Fibroblast of villous mesenchyme (primary cell): Measurements from ENCODE around the gene USP32. TPM values are rescaled to one million over a fixed set of nuclear protein-coding genes. Genes with fewer than 3 reads are reported as not detected.
"Not testable (repeated sequence)": the region's sequence is repeated elsewhere in the genome, so short reads cannot be mapped to it uniquely, and the experiment has no call there.

Source experiments
- DNase-seq: peaks from one replicate; pipeline ENCODE4 v3.0.0-alpha.2; 2010; ENCODE audit warnings: low read depth
- H3K4me3 ChIP-seq: 2 replicates; pipeline ENCODE4 v1.5.1; 2011; ENCODE audit warnings: low read depth, mild to moderate bottlenecking, low read length
- total RNA-seq: library from RNA; depleted of rRNA; stranded (reverse); fragments of >200 nt; gene quantifications from 2 replicates; pipeline ENCODE4 v1.2.3, GENCODE V29; 2012
- TF ChIP-seq, protein P1 (sequence below): IDR thresholded peaks from 2 replicates; pipeline ENCODE4 v1.5.1; 2012; ENCODE audit warnings: low read depth, mild to moderate bottlenecking, low read length; ENCODE audit not compliant: insufficient read depth

Gene USP32
- total RNA-seq, 1 donor = 95.4 TPM

GRCh38 chr17:60348616-60349015 is 43.3 kb downstream of the USP32 start:
- TF ChIP-seq, protein P1, sequence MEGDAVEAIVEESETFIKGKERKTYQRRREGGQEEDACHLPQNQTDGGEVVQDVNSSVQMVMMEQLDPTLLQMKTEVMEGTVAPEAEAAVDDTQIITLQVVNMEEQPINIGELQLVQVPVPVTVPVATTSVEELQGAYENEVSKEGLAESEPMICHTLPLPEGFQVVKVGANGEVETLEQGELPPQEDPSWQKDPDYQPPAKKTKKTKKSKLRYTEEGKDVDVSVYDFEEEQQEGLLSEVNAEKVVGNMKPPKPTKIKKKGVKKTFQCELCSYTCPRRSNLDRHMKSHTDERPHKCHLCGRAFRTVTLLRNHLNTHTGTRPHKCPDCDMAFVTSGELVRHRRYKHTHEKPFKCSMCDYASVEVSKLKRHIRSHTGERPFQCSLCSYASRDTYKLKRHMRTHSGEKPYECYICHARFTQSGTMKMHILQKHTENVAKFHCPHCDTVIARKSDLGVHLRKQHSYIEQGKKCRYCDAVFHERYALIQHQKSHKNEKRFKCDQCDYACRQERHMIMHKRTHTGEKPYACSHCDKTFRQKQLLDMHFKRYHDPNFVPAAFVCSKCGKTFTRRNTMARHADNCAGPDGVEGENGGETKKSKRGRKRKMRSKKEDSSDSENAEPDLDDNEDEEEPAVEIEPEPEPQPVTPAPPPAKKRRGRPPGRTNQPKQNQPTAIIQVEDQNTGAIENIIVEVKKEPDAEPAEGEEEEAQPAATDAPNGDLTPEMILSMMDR = no peak
- no peak for DNase-seq
- H3K4me3 ChIP-seq = no peak overlapping the region

DNA sequence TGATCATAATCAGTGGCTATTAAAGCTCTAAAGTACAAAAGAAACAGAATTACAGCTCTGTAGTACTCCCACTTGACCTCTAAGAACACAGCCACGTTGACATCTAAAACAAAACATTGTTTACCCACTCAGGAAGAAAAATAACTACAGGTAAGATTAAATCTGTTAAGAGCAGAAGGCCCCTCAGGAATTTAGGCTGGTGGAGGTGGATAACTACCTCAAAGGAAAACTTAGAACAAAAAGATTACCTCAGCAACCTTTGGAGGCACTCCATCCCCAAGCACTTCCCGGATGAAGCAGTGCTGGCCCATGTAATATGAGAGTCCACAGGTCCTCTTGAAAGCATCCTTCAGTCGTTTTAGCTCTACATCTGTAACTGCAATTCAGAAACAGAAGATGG is 46.7 kb downstream of the USP32 start:
- TF ChIP-seq, protein P1 = no peak
- no peak for DNase-seq
- H3K4me3 ChIP-seq = no peak overlapping the region

- not testable (repeated sequence) for DNase-seq
These were observed 49.4 kb downstream of the USP32 start for GRCh38 chr17:60342492-60342891.

DNA sequence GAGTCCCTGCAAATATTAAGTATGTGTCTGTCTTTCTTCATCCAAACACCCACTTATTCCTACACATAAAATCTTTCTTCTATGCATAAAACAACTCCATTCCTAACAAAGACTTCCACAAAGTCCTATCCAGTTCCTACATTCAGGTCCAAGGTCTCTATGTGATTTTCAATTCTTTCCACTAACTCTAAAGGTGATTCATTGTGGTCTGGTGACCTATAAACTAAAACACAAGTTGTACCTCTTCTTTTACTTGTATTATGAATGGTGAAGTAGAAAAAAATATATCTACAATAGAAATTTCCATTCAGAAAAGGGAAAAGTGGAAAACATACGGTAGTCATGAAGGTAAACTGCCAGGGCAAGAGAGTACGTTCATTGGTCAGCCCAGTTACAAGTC is 56.6 kb downstream of the USP32 start:
- DNase-seq = no peak
- TF ChIP-seq, protein P1 = no peak
- H3K4me3 ChIP-seq = no peak overlapping the region

More at GRCh38 chr17:60342492-60342891, 49.4 kb downstream of the USP32 start:
- H3K4me3 ChIP-seq = not testable (repeated sequence)

- H3K4me3 ChIP-seq = no peak overlapping the region
- TF ChIP-seq, protein P1 = no peak
- no peak for DNase-seq
These were observed 58.3 kb downstream of the USP32 start for GRCh38 chr17:60333628-60334031.

GRCh38 chr17:60333072-60333471 is 58.9 kb downstream of the USP32 start:
- not testable (repeated sequence) for H3K4me3 ChIP-seq, DNase-seq

DNA sequence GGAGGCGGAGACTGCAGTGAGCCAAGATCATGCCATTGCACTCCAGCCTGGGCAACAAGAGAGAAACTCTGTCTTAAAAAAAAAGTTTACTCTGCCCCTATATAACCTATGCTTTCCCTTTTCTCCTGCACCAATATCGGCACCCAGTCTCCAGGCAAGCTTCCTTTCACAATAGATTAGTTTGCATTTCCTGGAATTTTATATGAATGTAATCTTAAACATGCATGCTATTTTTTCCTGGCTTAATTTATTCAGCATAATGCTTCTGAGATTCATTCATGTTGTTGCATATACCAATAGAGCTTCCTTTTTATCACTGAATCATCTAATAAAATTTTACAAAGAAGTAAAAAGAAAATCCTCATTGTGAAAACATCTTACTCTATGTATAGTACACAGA is 59.4 kb downstream of the USP32 start:
- TF ChIP-seq, protein P1 = no peak
- no peak for DNase-seq
- H3K4me3 ChIP-seq = no peak overlapping the region

DNA sequence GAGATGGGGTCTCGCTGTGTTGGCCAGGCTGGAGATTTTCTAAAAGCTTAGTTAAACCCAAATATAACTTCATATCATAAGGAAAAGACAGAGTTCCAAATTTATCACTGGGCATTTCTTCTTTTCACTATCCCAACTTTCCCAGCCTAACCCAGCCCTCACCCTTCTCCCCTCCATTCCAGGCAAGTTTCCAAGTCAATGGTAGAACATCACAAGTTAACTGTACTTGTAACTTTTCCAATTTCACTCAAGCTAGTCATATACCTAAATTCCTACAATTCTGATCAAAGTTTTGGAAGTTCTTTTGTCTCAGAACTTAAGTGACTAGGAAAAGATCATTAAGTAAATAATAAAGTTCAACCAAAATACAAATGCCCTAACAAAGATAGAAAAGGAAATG is 61.2 kb downstream of the USP32 start:
- TF ChIP-seq, protein P1 = no peak

More for the DNA sequence above, 61.2 kb downstream of the USP32 start:
- DNase-seq = no peak
- H3K4me3 ChIP-seq = no peak overlapping the region
